WTC11 (cell line): ENCODE results near the gene ZNF426. TPM values are rescaled to one million over a fixed set of nuclear protein-coding genes. Genes with fewer than 3 reads are reported as not detected.

ENCODE experiments used
- ATAC-seq: fragments of 200-7000 bp; cut with Tn5 transposase; 2 replicates; pipeline ENCODE4 v1.10.0; 2021; ENCODE audit warnings: mild to moderate bottlenecking, moderate library complexity
- CTCF ChIA-PET: fragments of 300-600 bp; sonication (Branson Sonifier 250); formaldehyde crosslinking; loops from one replicate; lab custom pipeline; 2021; ENCODE audit warnings: antibody characterized with exemption; lab: Charles Lee
- POLR2A ChIA-PET: fragments of 350-600 bp; sonication (Branson Sonifier 250); formaldehyde crosslinking; loops from one replicate; lab custom pipeline; 2021; ENCODE audit warnings: antibody characterized with exemption; lab: Charles Lee
- DNase-seq: peaks from one replicate; pipeline ENCODE4 v3.0.0; 2021; ENCODE audit warnings: low spot score
- H3K27ac Mint-ChIP-seq: 2 replicates; pipeline ENCODE4 v1.8.0; 2021; ENCODE audit warnings: mixed read lengths
- H3K27me3 Mint-ChIP-seq: 2 replicates; pipeline ENCODE4 v1.8.0; 2021; ENCODE audit warnings: low read depth, mild to moderate bottlenecking, moderate library complexity, mixed read lengths
- H3K36me3 Mint-ChIP-seq: 2 replicates; pipeline ENCODE4 v1.8.0; 2021; ENCODE audit warnings: mixed read lengths
- H3K4me1 Mint-ChIP-seq: 2 replicates; pipeline ENCODE4 v1.8.0; 2022; ENCODE audit warnings: mixed read lengths
- H3K4me3 Mint-ChIP-seq: 2 replicates; pipeline ENCODE4 v1.8.0; 2021; ENCODE audit warnings: mild to moderate bottlenecking, moderate library complexity, mixed read lengths
- H3K9me3 Mint-ChIP-seq: 2 replicates; pipeline ENCODE4 v1.8.0; 2021; ENCODE audit warnings: mixed read lengths
- ATF1 ChIP-seq: sonication (generic); formaldehyde crosslinking; IDR thresholded peaks from 2 replicates; pipeline ENCODE4 v1.8.1; 2023; ENCODE audit warnings: mild to moderate bottlenecking, moderate library complexity, missing genetic modification reagents
- CBFB ChIP-seq: sonication (generic); formaldehyde crosslinking; IDR thresholded peaks from 2 replicates; pipeline ENCODE4 v1.8.1; 2022; ENCODE audit warnings: mild to moderate bottlenecking, low read depth, missing genetic modification reagents
- CREM ChIP-seq: sonication (generic); formaldehyde crosslinking; IDR thresholded peaks from 2 replicates; pipeline ENCODE4 v1.8.1; 2022; ENCODE audit warnings: mild to moderate bottlenecking, missing genetic modification reagents, moderate library complexity
- FOXJ3 ChIP-seq: sonication (generic); formaldehyde crosslinking; IDR thresholded peaks from 2 replicates; pipeline ENCODE4 v1.9.0; 2021; ENCODE audit warnings: missing genetic modification reagents, mild to moderate bottlenecking, borderline replicate concordance
- IRF2 ChIP-seq: sonication (generic); formaldehyde crosslinking; IDR thresholded peaks from 2 replicates; pipeline ENCODE4 v1.8.0; 2022; ENCODE audit warnings: low read depth, missing genetic modification reagents, borderline replicate concordance
- PRRX2 ChIP-seq: fragments of 250-450 bp; sonication (Bioruptor Pico); IDR thresholded peaks from 2 replicates; pipeline ENCODE4 v1.8.0; 2021; ENCODE audit warnings: mild to moderate bottlenecking
- RELA ChIP-seq: sonication (generic); formaldehyde crosslinking; IDR thresholded peaks from 2 replicates; pipeline ENCODE4 v1.8.1; 2022; ENCODE audit warnings: missing genetic modification reagents, mild to moderate bottlenecking, borderline replicate concordance
- TEAD1 ChIP-seq: sonication (generic); formaldehyde crosslinking; IDR thresholded peaks from 2 replicates; pipeline ENCODE4 v1.8.0; 2022; ENCODE audit warnings: mild to moderate bottlenecking, missing genetic modification reagents
- ZNF138 ChIP-seq: sonication (generic); formaldehyde crosslinking; conservative IDR thresholded peaks from 2 replicates; pipeline ENCODE4 v1.8.1; 2022; ENCODE audit warnings: mild to moderate bottlenecking, moderate library complexity, missing genetic modification reagents
- ZNF232 ChIP-seq: sonication (generic); formaldehyde crosslinking; IDR thresholded peaks from 2 replicates; pipeline ENCODE4 v1.8.0; 2022; ENCODE audit warnings: mild to moderate bottlenecking, missing genetic modification reagents
- ZNF423 ChIP-seq: fragments of 250-450 bp; sonication (Bioruptor Pico); IDR thresholded peaks from 2 replicates; pipeline ENCODE4 v2.1.2; 2022; ENCODE audit warnings: mild to moderate bottlenecking, moderate library complexity
- total RNA-seq: library from RNA; stranded (reverse); gene quantifications from 3 replicates; pipeline ENCODE4 v1.2.3, GENCODE V29; 2021
- TF ChIP-seq, protein P1 (sequence below): sonication (generic); formaldehyde crosslinking; IDR thresholded peaks from 2 replicates; pipeline ENCODE4 v1.8.0; 2022; ENCODE audit warnings: mild to moderate bottlenecking, missing genetic modification reagents
- TF ChIP-seq, protein P2 (sequence below): sonication (generic); formaldehyde crosslinking; IDR thresholded peaks from 2 replicates; pipeline ENCODE4 v1.8.1; 2023; ENCODE audit warnings: mild to moderate bottlenecking, missing genetic modification reagents, moderate library complexity
- TF ChIP-seq, protein P3 (sequence below): sonication (generic); formaldehyde crosslinking; IDR thresholded peaks from 2 replicates; pipeline ENCODE4 v1.8.0; 2022; ENCODE audit warnings: mild to moderate bottlenecking, missing genetic modification reagents
- TF ChIP-seq, protein P4 (sequence below): fragments of 250-450 bp; sonication (Bioruptor Pico); IDR thresholded peaks from 2 replicates; pipeline ENCODE4 v1.9.0; 2021; ENCODE audit warnings: mild to moderate bottlenecking
- TF ChIP-seq, protein P5 (sequence below): sonication (generic); formaldehyde crosslinking; IDR thresholded peaks from 2 replicates; pipeline ENCODE4 v1.8.0; 2022; ENCODE audit warnings: missing genetic modification reagents
- TF ChIP-seq, protein P6 (sequence below): sonication (generic); formaldehyde crosslinking; IDR thresholded peaks from 2 replicates; pipeline ENCODE4 v1.8.0; 2023; ENCODE audit warnings: missing genetic modification reagents, mild to moderate bottlenecking, borderline replicate concordance
- TF ChIP-seq, protein P7 (sequence below): sonication (generic); formaldehyde crosslinking; IDR thresholded peaks from 2 replicates; pipeline ENCODE4 v1.8.0; 2023; ENCODE audit warnings: missing genetic modification reagents
- TF ChIP-seq, protein P8 (sequence below): sonication (generic); formaldehyde crosslinking; conservative IDR thresholded peaks from 2 replicates; pipeline ENCODE4 v1.8.1; 2023; ENCODE audit warnings: mild to moderate bottlenecking, low read depth, missing genetic modification reagents, moderate library complexity

Gene ZNF426
- total RNA-seq, 1 experiment from 2014 or later, result 30.3 TPM

DNA sequence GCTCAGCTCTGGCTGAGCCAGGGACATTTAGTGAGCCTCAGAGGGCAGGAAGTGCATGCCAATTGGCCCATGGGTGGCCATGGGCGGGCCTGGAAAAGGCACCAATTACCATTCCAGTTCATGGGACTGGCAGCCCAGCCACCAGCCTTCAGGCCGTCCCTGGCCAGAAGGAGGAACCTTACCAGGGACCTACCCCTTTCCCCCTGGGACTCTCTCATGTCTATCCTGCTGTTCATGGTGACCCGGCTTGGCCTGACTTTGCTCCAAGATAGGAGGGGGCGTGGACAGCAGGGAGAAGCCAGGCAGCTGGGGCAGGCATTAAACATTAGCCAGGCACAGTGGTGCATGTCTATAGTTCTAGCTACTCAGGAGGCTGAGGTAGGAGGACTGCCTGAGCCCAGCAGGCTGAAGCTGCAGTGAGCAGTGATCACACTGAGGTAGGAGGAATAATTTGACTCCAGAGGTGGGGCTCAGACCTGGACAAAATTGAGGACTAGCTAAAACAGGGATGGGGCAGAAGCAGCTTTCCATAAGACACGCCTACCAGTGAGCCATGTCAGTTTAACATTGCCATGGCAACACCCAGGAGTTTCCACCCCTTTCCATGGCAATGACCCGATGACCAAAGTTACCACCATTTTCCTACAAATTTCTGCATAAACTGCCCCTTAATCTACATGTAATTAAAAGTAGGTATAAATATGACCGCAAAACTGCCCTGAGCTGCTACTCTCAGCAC is 14.3 kb upstream of the ZNF426 start (continued):
- TF ChIP-seq, protein P1, sequence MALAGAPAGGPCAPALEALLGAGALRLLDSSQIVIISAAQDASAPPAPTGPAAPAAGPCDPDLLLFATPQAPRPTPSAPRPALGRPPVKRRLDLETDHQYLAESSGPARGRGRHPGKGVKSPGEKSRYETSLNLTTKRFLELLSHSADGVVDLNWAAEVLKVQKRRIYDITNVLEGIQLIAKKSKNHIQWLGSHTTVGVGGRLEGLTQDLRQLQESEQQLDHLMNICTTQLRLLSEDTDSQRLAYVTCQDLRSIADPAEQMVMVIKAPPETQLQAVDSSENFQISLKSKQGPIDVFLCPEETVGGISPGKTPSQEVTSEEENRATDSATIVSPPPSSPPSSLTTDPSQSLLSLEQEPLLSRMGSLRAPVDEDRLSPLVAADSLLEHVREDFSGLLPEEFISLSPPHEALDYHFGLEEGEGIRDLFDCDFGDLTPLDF (CRISPR knock-in tag), result no peak
- TF ChIP-seq, protein P2, sequence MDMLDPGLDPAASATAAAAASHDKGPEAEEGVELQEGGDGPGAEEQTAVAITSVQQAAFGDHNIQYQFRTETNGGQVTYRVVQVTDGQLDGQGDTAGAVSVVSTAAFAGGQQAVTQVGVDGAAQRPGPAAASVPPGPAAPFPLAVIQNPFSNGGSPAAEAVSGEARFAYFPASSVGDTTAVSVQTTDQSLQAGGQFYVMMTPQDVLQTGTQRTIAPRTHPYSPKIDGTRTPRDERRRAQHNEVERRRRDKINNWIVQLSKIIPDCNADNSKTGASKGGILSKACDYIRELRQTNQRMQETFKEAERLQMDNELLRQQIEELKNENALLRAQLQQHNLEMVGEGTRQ, result no peak
- TF ChIP-seq CREM (no peak), RELA (CRISPR knock-in tag) (no peak), CBFB (CRISPR knock-in tag) (no peak), ATF1 (CRISPR knock-in tag) (no peak), PRRX2 (CRISPR knock-in tag) (no peak)

DNA sequence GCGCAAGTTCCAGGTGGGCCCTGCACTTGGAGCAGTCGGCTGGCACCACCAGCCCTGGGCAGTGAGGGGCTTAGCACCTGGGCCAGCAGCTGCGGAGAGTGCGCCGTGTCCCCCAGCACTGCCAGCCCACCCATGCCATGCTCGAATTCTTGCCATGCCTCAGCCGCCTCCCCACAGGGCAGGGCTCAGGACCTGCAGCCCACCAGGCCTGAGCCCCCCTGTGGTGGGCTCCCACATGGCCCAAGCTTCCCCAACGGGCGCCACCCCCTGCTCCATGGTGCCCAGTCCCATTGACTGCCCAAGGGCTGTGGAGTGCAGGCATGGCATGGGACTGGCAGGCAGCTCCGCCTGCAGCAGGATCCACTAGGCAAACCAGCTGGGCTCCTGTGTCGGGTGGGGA is 9.4 kb upstream of the ZNF426 start:
- no peaks in the 10 kb centered on the region for H3K4me1 Mint-ChIP-seq
- H3K36me3 Mint-ChIP-seq, result peaks cover 27% of the 10 kb centered on the region
- DNase-seq, result no peak
- peaks cover 36% of the 10 kb centered on the region for H3K9me3 Mint-ChIP-seq
- POLR2A ChIA-PET, result no interaction called here
- ATAC-seq, result no peak
- no peak overlapping the region for H3K4me3 Mint-ChIP-seq
- CTCF ChIA-PET, result no interaction called here
- H3K27ac Mint-ChIP-seq, result no peak overlapping the region
- peaks cover 9% of the 10 kb centered on the region for H3K27me3 Mint-ChIP-seq
- TF ChIP-seq, protein P3, sequence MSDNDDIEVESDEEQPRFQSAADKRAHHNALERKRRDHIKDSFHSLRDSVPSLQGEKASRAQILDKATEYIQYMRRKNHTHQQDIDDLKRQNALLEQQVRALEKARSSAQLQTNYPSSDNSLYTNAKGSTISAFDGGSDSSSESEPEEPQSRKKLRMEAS (CRISPR knock-in tag), result no peak
- TF ChIP-seq, protein P4, sequence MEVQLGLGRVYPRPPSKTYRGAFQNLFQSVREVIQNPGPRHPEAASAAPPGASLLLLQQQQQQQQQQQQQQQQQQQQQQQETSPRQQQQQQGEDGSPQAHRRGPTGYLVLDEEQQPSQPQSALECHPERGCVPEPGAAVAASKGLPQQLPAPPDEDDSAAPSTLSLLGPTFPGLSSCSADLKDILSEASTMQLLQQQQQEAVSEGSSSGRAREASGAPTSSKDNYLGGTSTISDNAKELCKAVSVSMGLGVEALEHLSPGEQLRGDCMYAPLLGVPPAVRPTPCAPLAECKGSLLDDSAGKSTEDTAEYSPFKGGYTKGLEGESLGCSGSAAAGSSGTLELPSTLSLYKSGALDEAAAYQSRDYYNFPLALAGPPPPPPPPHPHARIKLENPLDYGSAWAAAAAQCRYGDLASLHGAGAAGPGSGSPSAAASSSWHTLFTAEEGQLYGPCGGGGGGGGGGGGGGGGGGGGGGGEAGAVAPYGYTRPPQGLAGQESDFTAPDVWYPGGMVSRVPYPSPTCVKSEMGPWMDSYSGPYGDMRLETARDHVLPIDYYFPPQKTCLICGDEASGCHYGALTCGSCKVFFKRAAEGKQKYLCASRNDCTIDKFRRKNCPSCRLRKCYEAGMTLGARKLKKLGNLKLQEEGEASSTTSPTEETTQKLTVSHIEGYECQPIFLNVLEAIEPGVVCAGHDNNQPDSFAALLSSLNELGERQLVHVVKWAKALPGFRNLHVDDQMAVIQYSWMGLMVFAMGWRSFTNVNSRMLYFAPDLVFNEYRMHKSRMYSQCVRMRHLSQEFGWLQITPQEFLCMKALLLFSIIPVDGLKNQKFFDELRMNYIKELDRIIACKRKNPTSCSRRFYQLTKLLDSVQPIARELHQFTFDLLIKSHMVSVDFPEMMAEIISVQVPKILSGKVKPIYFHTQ (CRISPR knock-in tag), result no peak
- TF ChIP-seq ZNF232 (CRISPR knock-in tag) (no peak), IRF2 (CRISPR knock-in tag) (no peak), TEAD1 (no peak), ZNF138 (CRISPR knock-in tag) (no peak), FOXJ3 (CRISPR knock-in tag) (no peak), ZNF423 (no peak)
- TF ChIP-seq, protein P5, sequence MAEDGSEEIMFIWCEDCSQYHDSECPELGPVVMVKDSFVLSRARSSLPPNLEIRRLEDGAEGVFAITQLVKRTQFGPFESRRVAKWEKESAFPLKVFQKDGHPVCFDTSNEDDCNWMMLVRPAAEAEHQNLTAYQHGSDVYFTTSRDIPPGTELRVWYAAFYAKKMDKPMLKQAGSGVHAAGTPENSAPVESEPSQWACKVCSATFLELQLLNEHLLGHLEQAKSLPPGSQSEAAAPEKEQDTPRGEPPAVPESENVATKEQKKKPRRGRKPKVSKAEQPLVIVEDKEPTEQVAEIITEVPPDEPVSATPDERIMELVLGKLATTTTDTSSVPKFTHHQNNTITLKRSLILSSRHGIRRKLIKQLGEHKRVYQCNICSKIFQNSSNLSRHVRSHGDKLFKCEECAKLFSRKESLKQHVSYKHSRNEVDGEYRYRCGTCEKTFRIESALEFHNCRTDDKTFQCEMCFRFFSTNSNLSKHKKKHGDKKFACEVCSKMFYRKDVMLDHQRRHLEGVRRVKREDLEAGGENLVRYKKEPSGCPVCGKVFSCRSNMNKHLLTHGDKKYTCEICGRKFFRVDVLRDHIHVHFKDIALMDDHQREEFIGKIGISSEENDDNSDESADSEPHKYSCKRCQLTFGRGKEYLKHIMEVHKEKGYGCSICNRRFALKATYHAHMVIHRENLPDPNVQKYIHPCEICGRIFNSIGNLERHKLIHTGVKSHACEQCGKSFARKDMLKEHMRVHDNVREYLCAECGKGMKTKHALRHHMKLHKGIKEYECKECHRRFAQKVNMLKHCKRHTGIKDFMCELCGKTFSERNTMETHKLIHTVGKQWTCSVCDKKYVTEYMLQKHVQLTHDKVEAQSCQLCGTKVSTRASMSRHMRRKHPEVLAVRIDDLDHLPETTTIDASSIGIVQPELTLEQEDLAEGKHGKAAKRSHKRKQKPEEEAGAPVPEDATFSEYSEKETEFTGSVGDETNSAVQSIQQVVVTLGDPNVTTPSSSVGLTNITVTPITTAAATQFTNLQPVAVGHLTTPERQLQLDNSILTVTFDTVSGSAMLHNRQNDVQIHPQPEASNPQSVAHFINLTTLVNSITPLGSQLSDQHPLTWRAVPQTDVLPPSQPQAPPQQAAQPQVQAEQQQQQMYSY, result no peak
- TF ChIP-seq, protein P6, sequence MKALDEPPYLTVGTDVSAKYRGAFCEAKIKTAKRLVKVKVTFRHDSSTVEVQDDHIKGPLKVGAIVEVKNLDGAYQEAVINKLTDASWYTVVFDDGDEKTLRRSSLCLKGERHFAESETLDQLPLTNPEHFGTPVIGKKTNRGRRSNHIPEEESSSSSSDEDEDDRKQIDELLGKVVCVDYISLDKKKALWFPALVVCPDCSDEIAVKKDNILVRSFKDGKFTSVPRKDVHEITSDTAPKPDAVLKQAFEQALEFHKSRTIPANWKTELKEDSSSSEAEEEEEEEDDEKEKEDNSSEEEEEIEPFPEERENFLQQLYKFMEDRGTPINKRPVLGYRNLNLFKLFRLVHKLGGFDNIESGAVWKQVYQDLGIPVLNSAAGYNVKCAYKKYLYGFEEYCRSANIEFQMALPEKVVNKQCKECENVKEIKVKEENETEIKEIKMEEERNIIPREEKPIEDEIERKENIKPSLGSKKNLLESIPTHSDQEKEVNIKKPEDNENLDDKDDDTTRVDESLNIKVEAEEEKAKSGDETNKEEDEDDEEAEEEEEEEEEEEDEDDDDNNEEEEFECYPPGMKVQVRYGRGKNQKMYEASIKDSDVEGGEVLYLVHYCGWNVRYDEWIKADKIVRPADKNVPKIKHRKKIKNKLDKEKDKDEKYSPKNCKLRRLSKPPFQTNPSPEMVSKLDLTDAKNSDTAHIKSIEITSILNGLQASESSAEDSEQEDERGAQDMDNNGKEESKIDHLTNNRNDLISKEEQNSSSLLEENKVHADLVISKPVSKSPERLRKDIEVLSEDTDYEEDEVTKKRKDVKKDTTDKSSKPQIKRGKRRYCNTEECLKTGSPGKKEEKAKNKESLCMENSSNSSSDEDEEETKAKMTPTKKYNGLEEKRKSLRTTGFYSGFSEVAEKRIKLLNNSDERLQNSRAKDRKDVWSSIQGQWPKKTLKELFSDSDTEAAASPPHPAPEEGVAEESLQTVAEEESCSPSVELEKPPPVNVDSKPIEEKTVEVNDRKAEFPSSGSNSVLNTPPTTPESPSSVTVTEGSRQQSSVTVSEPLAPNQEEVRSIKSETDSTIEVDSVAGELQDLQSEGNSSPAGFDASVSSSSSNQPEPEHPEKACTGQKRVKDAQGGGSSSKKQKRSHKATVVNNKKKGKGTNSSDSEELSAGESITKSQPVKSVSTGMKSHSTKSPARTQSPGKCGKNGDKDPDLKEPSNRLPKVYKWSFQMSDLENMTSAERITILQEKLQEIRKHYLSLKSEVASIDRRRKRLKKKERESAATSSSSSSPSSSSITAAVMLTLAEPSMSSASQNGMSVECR (CRISPR knock-in tag), result no peak
- TF ChIP-seq, protein P7, sequence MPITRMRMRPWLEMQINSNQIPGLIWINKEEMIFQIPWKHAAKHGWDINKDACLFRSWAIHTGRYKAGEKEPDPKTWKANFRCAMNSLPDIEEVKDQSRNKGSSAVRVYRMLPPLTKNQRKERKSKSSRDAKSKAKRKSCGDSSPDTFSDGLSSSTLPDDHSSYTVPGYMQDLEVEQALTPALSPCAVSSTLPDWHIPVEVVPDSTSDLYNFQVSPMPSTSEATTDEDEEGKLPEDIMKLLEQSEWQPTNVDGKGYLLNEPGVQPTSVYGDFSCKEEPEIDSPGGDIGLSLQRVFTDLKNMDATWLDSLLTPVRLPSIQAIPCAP (CRISPR knock-in tag), result no peak
- TF ChIP-seq, protein P8, sequence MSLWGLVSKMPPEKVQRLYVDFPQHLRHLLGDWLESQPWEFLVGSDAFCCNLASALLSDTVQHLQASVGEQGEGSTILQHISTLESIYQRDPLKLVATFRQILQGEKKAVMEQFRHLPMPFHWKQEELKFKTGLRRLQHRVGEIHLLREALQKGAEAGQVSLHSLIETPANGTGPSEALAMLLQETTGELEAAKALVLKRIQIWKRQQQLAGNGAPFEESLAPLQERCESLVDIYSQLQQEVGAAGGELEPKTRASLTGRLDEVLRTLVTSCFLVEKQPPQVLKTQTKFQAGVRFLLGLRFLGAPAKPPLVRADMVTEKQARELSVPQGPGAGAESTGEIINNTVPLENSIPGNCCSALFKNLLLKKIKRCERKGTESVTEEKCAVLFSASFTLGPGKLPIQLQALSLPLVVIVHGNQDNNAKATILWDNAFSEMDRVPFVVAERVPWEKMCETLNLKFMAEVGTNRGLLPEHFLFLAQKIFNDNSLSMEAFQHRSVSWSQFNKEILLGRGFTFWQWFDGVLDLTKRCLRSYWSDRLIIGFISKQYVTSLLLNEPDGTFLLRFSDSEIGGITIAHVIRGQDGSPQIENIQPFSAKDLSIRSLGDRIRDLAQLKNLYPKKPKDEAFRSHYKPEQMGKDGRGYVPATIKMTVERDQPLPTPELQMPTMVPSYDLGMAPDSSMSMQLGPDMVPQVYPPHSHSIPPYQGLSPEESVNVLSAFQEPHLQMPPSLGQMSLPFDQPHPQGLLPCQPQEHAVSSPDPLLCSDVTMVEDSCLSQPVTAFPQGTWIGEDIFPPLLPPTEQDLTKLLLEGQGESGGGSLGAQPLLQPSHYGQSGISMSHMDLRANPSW (CRISPR knock-in tag), result no peak
